ENCODE results near the gene BCAS3.
"Not testable (repeated sequence)": the region's sequence is repeated elsewhere in the genome, so short reads cannot be mapped to it uniquely, and the experiment has no call there.

Gene BCAS3

DNA sequence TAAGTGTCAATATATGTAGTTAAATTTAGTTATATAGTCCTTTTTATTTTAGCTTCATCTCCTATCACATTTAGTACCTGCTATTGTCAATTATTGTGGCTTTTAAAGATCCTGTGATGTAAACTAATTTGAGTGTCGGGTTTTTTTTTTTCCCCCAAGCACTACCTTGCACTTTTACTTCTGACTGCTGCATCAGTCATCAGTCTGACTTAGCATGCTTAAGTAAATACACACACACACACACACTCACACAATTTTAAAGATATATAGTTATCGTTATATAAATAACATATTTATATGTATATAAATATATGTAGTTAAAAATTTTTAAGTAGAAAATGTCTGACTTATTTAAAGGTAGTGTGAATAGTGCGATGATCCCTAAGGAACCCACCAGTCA, 127.2 kb downstream of the BCAS3 start:
- no peak for DNase-seq

GRCh38 chr17:60809421-60809820, 131.8 kb downstream of the BCAS3 start:
- no peak for DNase-seq

- DNase-seq, result not testable (repeated sequence)
These were observed 137.3 kb downstream of the BCAS3 start for GRCh38 chr17:60814941-60815340.

DNA sequence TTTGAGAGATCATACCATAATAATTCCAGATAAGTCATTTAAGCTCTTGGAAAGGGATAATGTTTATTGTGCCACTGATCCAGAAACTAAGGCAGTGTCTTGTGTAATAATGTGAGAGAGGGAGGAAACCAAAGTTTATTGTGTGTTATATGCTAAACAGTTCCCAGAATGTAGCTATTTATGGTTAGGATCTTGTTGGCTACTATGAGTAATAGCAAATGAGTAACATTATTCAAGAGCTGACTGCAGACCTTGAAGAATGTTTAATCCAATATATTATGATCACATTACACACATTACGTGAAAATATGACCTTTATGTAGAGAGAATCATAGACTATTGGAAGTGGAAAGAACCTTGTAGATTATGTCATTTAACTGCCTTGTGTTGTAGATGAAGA, 139.5 kb downstream of the BCAS3 start:
- DNase-seq, result no peak

GRCh38 chr17:60819447-60820130, 141.9 kb downstream of the BCAS3 start:
- DNase-seq, result no peak

DNA sequence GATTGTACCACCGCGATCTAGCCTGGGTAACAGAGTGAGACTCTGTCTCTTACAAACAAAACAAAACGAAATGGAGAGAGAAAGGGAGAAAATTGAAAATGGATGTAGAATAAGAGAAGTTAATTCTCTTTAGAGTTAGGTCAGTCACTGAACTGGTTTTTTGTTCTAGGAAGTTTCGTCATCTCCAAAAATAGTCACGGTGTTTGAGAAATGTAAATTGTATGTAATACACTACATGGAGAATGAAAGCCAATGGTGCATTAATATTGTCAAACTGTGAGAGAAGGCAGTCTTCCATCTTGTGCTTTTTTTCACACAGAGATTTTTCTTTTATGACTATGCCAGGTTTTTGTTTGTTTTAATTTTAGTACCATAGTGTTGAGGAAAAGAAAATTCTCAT, 145.9 kb downstream of the BCAS3 start:
- DNase-seq, result no peak

- DNase-seq, result no peak
These were observed 147.7 kb downstream of the BCAS3 start for GRCh38 chr17:60825351-60825750.

DNA sequence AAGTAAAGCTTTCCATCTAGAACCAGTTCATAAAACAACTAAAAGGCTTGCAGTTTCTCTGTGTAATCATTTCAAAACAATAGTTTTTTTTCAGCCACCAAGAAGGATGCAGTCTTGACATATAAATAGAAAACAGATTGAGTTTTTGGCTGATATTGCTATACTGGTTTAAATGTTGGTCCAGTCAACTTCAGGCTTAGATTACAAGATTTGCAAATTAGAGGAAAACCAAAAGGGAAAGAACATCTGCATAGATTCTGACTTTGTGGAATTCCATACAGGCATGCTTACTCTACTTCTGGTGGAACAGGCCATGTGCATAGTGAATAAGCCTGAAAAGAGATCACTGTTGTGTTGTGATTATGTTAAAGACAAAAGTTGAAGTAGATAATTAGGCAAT, 150.3 kb downstream of the BCAS3 start:
- DNase-seq, result no peak

DNA sequence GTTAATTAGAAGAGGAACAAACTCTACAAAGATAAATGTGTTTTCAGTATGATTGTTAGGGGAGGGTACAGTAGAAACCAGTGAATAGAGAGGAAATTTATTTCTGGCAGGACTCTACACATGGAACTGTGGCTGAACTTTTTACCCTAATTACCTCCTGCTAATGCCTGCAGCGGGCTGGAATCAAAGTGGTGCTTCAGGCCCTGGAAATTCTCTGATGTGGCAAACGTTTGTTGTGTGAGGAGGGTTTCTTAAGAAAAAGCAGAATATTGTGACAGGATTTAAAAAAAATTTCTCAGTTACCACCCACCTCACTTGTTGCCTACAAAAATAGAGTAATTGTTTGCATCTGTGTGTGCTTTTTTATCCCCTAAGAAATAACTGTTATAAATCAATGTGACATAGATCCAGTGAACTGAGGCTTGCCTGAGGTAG, 154.5 kb downstream of the BCAS3 start:
- no peak for DNase-seq

GRCh38 chr17:60832631-60833030, 155.0 kb downstream of the BCAS3 start:
- DNase-seq, result no peak

DNA sequence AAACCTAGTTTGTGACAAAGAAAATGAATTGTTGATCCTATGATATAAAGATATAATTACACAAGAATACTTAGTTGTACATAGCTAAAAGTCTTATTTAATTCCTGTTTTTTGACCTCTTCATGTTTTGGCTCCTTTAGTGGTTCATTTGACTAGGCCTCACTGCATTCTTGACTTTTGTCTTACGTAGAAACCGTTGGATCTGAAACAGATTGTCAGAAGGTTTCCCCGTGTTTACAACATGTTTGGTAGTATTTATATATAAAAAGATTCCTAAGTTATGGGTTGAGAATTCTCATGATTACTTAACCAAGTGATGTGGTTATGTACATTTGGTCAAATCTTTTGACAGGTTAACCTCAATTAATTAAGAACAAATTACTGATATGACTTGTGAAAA, 162.8 kb downstream of the BCAS3 start:
- DNase-seq, result no peak

DNA sequence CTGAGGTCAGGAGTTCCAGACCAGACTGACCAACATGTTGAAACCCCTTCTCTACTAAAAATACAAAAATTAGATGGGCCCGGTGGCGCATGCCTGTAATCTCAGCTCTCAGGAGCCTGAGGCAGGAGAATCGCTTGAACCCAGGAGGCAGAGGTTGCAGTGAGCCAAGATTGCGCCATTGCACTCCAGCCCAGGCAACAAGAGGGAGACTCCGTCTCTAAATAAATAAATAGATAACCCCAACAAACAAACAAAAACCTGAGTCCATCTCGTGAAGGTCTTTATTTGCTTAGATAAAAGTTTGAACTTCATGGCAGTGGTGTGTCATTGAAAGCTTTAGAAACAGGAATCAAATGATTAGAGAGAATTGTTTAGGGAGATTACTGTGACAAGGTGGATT, 167.4 kb downstream of the BCAS3 start:
- DNase-seq, result no peak

DNA sequence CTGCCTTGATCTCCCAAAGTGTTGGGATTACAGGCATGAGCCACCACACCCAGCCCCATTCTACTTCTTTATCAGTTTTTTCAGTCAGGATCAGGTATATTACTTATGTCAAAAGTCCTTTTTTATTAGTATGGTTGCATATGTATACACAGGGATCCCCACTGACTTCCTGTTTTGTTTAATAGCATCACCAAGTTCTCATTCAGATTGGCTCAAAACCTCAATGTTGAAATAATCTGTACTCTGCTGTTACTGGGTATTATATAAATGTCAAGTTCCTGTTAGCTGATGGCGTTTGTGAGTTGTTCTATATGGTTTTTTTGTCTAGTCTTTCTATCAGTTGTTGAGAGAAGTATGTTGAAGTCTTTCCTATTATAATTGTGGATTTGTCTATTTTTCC, 168.5 kb downstream of the BCAS3 start:
- no peak for DNase-seq

GRCh38 chr17:60851181-60851580, 173.5 kb downstream of the BCAS3 start:
- no peak for DNase-seq

- no peak for DNase-seq
These were observed 180.0 kb downstream of the BCAS3 start for GRCh38 chr17:60857556-60858080.

DNA sequence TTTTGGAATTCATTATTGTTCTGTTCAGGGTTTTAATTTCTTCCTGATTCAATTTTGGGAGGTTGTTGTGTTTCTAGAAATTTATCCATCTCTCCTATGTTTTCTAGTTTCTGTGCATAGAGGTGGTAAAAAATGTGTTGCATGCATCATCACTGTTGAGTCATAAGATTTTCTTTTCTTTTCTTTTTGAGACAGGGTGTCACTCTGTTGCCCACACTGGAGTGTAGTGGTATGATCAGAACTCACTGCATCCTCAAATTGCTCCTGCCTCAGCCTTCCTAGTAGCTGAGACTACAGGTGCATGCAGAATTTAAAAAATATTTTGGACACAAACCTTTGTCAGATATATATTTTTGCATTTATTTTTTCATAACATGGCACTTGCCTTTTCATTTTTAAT, 184.8 kb downstream of the BCAS3 start:
- no peak for DNase-seq

DNA sequence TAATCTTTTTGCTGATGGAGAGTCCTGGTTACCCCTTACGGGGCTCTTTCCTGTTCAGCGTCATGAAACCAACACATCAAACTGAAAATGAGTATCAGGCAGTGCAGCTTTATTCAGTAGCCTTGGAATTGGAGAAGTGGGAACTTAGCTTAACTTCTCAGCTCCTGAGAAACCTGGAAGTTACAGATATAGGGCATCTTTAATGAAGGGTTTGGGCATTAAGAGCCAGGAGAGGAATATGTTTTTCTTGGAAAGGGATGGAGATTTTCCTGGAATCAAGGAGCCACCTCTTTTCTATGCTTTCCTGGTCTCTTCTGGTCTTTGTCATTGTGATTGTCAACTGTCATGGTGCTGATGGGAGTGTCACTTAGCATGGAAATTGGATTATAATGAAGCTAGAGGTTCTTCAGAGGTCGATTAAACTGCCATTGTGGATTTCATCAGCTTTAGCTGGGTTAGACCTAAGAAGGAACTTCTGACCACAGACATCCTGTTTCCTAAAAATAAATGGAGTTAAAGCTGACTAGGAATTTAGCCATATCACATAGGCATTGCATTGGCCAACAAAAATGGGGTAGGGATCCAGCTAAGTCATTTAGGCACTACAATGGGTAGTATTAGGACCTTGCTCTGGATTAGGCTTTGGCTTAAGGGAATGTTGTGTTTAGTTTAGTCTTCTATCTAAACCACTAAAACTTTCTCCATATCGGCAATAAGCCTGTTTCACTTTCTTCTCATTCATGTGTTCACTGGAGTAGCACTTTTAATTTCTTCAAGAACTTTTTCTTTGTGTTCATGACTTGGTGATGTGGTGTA, 186.4 kb downstream of the BCAS3 start:
- DNase-seq, result no peak

- no peak for DNase-seq
These were observed 187.0 kb downstream of the BCAS3 start for GRCh38 chr17:60864708-60865005.

- DNase-seq, result no peak
These were observed 197.1 kb downstream of the BCAS3 start for GRCh38 chr17:60874772-60875171.

- DNase-seq, result not testable (repeated sequence)
These were observed 209.3 kb downstream of the BCAS3 start for GRCh38 chr17:60886731-60887613.

DNA sequence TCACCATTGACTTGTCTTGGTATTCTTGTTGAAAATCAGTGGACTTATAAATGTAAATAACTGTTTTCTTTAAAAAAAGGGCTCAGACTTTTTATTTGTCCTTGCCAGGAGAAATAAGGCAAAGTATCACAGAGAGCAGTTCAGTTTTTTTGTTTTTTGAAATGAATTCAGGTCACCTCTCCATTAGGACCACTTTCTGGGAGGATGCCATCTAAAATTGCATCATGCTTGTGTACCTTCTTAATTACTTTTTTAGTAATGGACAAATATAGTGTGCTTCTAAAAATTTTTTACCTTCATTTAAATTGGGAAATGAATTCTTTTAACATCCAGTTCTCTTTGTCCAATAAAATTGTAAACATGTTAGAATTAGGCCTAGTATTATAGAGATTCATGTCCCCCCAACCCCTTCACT, 210.0 kb downstream of the BCAS3 start:
- no peak for DNase-seq

- DNase-seq, result no peak
These were observed 211.4 kb downstream of the BCAS3 start for GRCh38 chr17:60888812-60889709.
